GM12878 (cell line): Measurements from ENCODE around the gene TGFB2. TPM values are rescaled to one million over a fixed set of nuclear protein-coding genes. Genes with fewer than 3 reads are reported as not detected.

Experiments used
- ATAC-seq: fragments of 200-7000 bp; cut with Tn5 transposase; 3 replicates; pipeline ENCODE4 v1.9.1; 2020; ENCODE audit warnings: mild to moderate bottlenecking, moderate library complexity
- BruUV-seq: library from RNA; stranded (reverse); fragments of 400-500 nt; replicated peaks from 2 replicates; lab custom pipeline; 2021; lab: Mats Ljungman, UMichigan
- CTCF ChIA-PET: fragments of 300-600 bp; sonication (Branson Sonifier 250); formaldehyde crosslinking; extraction: SDS; loops from one replicate; lab custom pipeline; 2021; ENCODE audit warnings: inconsistent platforms; lab: Yijun Ruan, JAX
- POLR2A ChIA-PET: fragments of 350-600 bp; formaldehyde crosslinking; extraction: SDS; loops from one replicate; lab custom pipeline; 2021; ENCODE audit warnings: inconsistent platforms; lab: Charles Lee
- RAD21 ChIA-PET: fragments of 300-600 bp; sonication (Branson Sonifier 250); formaldehyde crosslinking; loops from one replicate; lab custom pipeline; 2023; ENCODE audit warnings: antibody characterized with exemption; ENCODE audit not compliant: unreplicated experiment; lab: Charles Lee
- SMC1A ChIA-PET: fragments of 300-600 bp; sonication (Branson Sonifier 250); formaldehyde crosslinking; loops from one replicate; lab custom pipeline; 2023; ENCODE audit not compliant: unreplicated experiment, uncharacterized antibody; lab: Charles Lee
- DNase-seq: peaks from one replicate; pipeline ENCODE4 v3.0.0-alpha.2; 2011; ENCODE audit warnings: low read depth, low spot score
- FAIRE-seq: peaks from 3 replicates; lab custom pipeline; 2011; peaks lifted over from hg19 to GRCh38; lab: Jason Lieb, UNC
- H2AFZ ChIP-seq: 2 replicates; pipeline ENCODE4 v1.6.0; 2011; ENCODE audit warnings: low read depth, low read length, control low read depth; ENCODE audit not compliant: control insufficient read depth
- H3K27ac ChIP-seq: 2 replicates; pipeline ENCODE4 v1.5.1; 2011; ENCODE audit warnings: control low read depth; ENCODE audit not compliant: control insufficient read depth, insufficient read depth
- H3K27me3 ChIP-seq, 2 experiments: replicated peaks in 1 of 2; 2 replicates each; pipeline versions ENCODE4 v1.6.0 to v1.6.1; 2011; ENCODE audit warnings: low read length in 1 of 2; ENCODE audit not compliant: control insufficient read depth in 2 of 2, insufficient read depth in 2 of 2
- H3K36me3 ChIP-seq, 2 experiments: 2 replicates each; pipeline ENCODE4 v1.5.1; 2011; ENCODE audit warnings: low read length in 1 of 2; ENCODE audit not compliant: control insufficient read depth in 2 of 2, insufficient read depth in 2 of 2
- H3K4me1 ChIP-seq: 2 replicates; pipeline ENCODE4 v1.6.1; 2011; ENCODE audit warnings: mild to moderate bottlenecking, low read length, moderate library complexity, mixed read lengths; ENCODE audit not compliant: control insufficient read depth, insufficient read depth
- H3K4me2 ChIP-seq: 2 replicates; pipeline ENCODE4 v1.6.0; 2011; ENCODE audit warnings: control low read depth; ENCODE audit not compliant: control insufficient read depth, insufficient read depth
- H3K4me3 ChIP-seq: fragments of 200-600 bp; sonication (generic); 2 replicates; pipeline ENCODE4 v1.5.1; 2016
- H3K79me2 ChIP-seq: 2 replicates; pipeline ENCODE4 v1.6.0; 2011; ENCODE audit warnings: low read length; ENCODE audit not compliant: control insufficient read depth, insufficient read depth
- H3K9ac ChIP-seq: 2 replicates; pipeline ENCODE4 v1.8.0; 2011; ENCODE audit warnings: low read length, control low read depth, mixed read lengths; ENCODE audit not compliant: control insufficient read depth, insufficient read depth
- H3K9me3 ChIP-seq: replicated peaks from 3 replicates; pipeline ENCODE4 v1.5.1; 2011; ENCODE audit warnings: mild to moderate bottlenecking, low read length; ENCODE audit not compliant: control insufficient read depth, insufficient read depth
- H4K20me1 ChIP-seq: 2 replicates; pipeline ENCODE4 v1.6.0; 2011; ENCODE audit not compliant: control insufficient read depth, insufficient read depth
- BCLAF1 ChIP-seq: fragments of 450-650 bp; IDR thresholded peaks from 2 replicates; pipeline ENCODE4 v1.6.1; 2017; ENCODE audit warnings: antibody characterized with exemption, mild to moderate bottlenecking, moderate library complexity
- CEBPB ChIP-seq, 2 experiments: fragments of 150-350 bp in 1 of 2; IDR thresholded peaks; 2 replicates each; pipeline ENCODE4 v1.6.1; 2012 to 2014; ENCODE audit warnings: low read depth in 2 of 2, low read length in 2 of 2, borderline replicate concordance in 1 of 2, inconsistent platforms in 1 of 2
- CTCF ChIP-seq, 3 experiments: IDR thresholded peaks in 2 of 3; conservative IDR thresholded peaks in 1 of 3; 2 replicates each; pipeline ENCODE4 v1.5.1; 2011; ENCODE audit warnings: low read depth in 3 of 3, low read length in 3 of 3, mild to moderate bottlenecking in 3 of 3, control low read depth in 2 of 3, moderate library complexity in 2 of 3, inconsistent platforms in 1 of 3, mixed read lengths in 1 of 3; ENCODE audit not compliant: control insufficient read depth in 2 of 3, insufficient read depth in 1 of 3; ENCODE audit errors: extremely low read depth in 1 of 3
- ETV6 ChIP-seq, 2 experiments: fragments of 450-650 bp in 1 of 2; IDR thresholded peaks in 1 of 2; conservative IDR thresholded peaks in 1 of 2; 2 replicates each; pipeline ENCODE4 v1.6.1; 2014; ENCODE audit warnings: antibody characterized with exemption in 1 of 2, borderline replicate concordance in 1 of 2, low read depth in 1 of 2, mild to moderate bottlenecking in 1 of 2, moderate library complexity in 1 of 2
- IRF5 ChIP-seq: fragments of 450-650 bp; IDR thresholded peaks from 2 replicates; pipeline ENCODE4 v1.6.1; 2017; ENCODE audit warnings: borderline replicate concordance
- MLLT1 ChIP-seq: fragments of 450-650 bp; IDR thresholded peaks from 2 replicates; pipeline ENCODE4 v1.6.1; 2016; ENCODE audit warnings: mild to moderate bottlenecking
- MTA3 ChIP-seq: IDR thresholded peaks from 2 replicates; pipeline ENCODE4 v1.6.1; 2012; ENCODE audit warnings: low read length, inconsistent platforms, borderline replicate concordance
- MYB ChIP-seq: fragments of 150-350 bp; IDR thresholded peaks from 2 replicates; pipeline ENCODE4 v1.6.1; 2014; ENCODE audit warnings: mild to moderate bottlenecking, low read depth, low read length, borderline replicate concordance
- RAD21 ChIP-seq: IDR thresholded peaks from 2 replicates; pipeline ENCODE4 v1.6.1; 2011; ENCODE audit warnings: mild to moderate bottlenecking, low read depth, low read length, moderate library complexity; ENCODE audit not compliant: insufficient read depth
- RELA ChIP-seq: fragments of 450-650 bp; IDR thresholded peaks from 2 replicates; pipeline ENCODE4 v1.8.0; 2014; ENCODE audit warnings: borderline replicate concordance; ENCODE audit not compliant: partially characterized antibody
- SMAD5 ChIP-seq: IDR thresholded peaks from 2 replicates; pipeline ENCODE4 v1.6.1; 2016; ENCODE audit warnings: antibody characterized with exemption, low read depth
- STAT1 ChIP-seq: fragments of 450-650 bp; conservative IDR thresholded peaks from 2 replicates; pipeline ENCODE4 v1.6.1; 2014; ENCODE audit warnings: antibody characterized with exemption, mild to moderate bottlenecking
- WGBS: methylation state at CpG from one replicate; pipeline ENCODE4 v1.1.6; 2016; ENCODE audit warnings: low lambda C conversion rate; ENCODE audit not compliant: insufficient replicate concordance, insufficient coverage; ENCODE audit errors: missing lambda C conversion rate; 5-methylcytosine and 5-hydroxymethylcytosine counted together
- in situ Hi-C: fragments of 300-500 bp; cut with MboI; formaldehyde crosslinking; loops from 9 replicates; pipeline ENCODE4 v1.14.3; 2018; ENCODE audit warnings: mixed read lengths
- intact Hi-C: fragments of 100-400 bp; cut with micrococcal nuclease; formaldehyde crosslinking; loops from one replicate; pipeline ENCODE4 v1.14.2; 2022; ENCODE audit not compliant: unreplicated experiment
- polyA plus RNA-seq, 11 experiments: library from polyadenylated mRNA; depleted of rRNA in 4 of 11; unstranded in 6 of 11; stranded (reverse) in 5 of 11; fragments of >200 nt; fragmentation: Nextera tagmentation in 4 of 11; fragmentation: Illumina TruSeq in 1 of 11; extraction: Ambion mirVana in 4 of 11; extraction: Trizol in 1 of 11; gene quantifications; 1 replicate in 1 of 11; 2 replicates in 10 of 11; pipeline versions ENCODE4 v1.2.1 to v1.2.3, GENCODE V29; 2011 to 2016; ENCODE audit warnings: inconsistent platforms in 2 of 11, missing spikeins in 2 of 11, low read depth in 1 of 11
- total RNA-seq, 4 experiments: library from RNA; depleted of rRNA in 3 of 4; stranded (reverse); fragments of >200 nt in 3 of 4; fragmentation: Illumina TruSeq in 1 of 4; extraction: Trizol in 1 of 4; gene quantifications; 2 replicates each; pipeline versions ENCODE4 v1.2.1 to v1.2.3, GENCODE V29; 2013 to 2021

TGFB2 gene
- total and polyA plus RNA-seq, 10 of the 15 experiments (the other 5 are each of a cell fraction or from before 2014, with no cell fraction given), result 0.03 to 0.11 (median 0.04) TPM; not detected in 6

- TF ChIP-seq STAT1 (no peak), CTCF (IDR thresholded peaks at IDR 0.05 in 2 of 3, conservative IDR thresholded peaks at IDR 0.05 in 1 of 3; ENCODE audit: control insufficient read depth in 2 of 3, extremely low read depth in 1 of 3, insufficient read depth in 1 of 3, low read depth in 3 of 3, low read length in 3 of 3) (no peak), IRF5 (no peak), MLLT1 (no peak), MYB (no peak), RELA (no peak)
These were observed 47.6 kb downstream of the TGFB2 start (continued) for GRCh38 chr1:218392780-218393179.

- ChIA-PET SMC1A (no interaction called here), CTCF (no interaction called here), RAD21 (no interaction called here), POLR2A (no interaction called here)
- no TSS peak for BruUV-seq
- no peaks in the 10 kb centered on the region for H3K4me1 ChIP-seq
- H2AFZ ChIP-seq, result no peak overlapping the region
- H3K79me2 ChIP-seq, result no peaks in the 10 kb centered on the region
- H3K27ac ChIP-seq, result no peak overlapping the region
- FAIRE-seq (no peak), DNase-seq (no peak), ATAC-seq (no peak)
- 60% methylated on average over 11 of the region's 11 CpGs for WGBS
- no peaks in the 10 kb centered on the region for H4K20me1 ChIP-seq
- H3K36me3 ChIP-seq, result no peaks in the 10 kb centered on the region
- no peaks in the 10 kb centered on the region for H3K27me3 ChIP-seq
- in situ Hi-C loops, result no loop called here
- H3K4me3 ChIP-seq, result no peak overlapping the region
- no peak overlapping the region for H3K4me2 ChIP-seq
- H3K9me3 ChIP-seq, result no peaks in the 10 kb centered on the region
- H3K9ac ChIP-seq, result no peak overlapping the region
- intact Hi-C loops, result no loop called here
- TF ChIP-seq MTA3, result no peak
- TF ChIP-seq CEBPB (IDR thresholded peaks at IDR 0.05; ENCODE audit: borderline replicate concordance in 1 of 2, low read depth in 2 of 2, low read length in 2 of 2), result no peak
- TF ChIP-seq BCLAF1, result no peak
- TF ChIP-seq ETV6 (conservative IDR thresholded peaks at IDR 0.05 in 1 of 2, IDR thresholded peaks at IDR 0.05 in 1 of 2; ENCODE audit: borderline replicate concordance in 1 of 2, low read depth in 1 of 2), result no peak
- no peak for TF ChIP-seq RAD21
- no peak for TF ChIP-seq SMAD5
These were observed 49.3 kb downstream of the TGFB2 start for GRCh38 chr1:218394416-218394815.
